GM23338 (cell line): Measurements from ENCODE around the gene TFPT. TPM values are rescaled to one million over a fixed set of nuclear protein-coding genes. Genes with fewer than 3 reads are reported as not detected.
A peak's percentile ranks its signal among the peaks of the same experiment; 100 is the strongest.

Experiments
- ATAC-seq: fragments of 200-7000 bp; cut with Tn5 transposase; 3 replicates; pipeline ENCODE4 v1.9.1; 2020
- DNase-seq: peaks from one replicate; pipeline ENCODE4 v3.0.0-alpha.2; 2015; ENCODE audit warnings: low spot score
- H2AFZ ChIP-seq: fragments of 200-600 bp; sonication (generic); 2 replicates; pipeline ENCODE4 v1.8.0; 2016; ENCODE audit warnings: antibody characterized with exemption, mild to moderate bottlenecking, moderate library complexity
- H3F3A ChIP-seq: fragments of 200-600 bp; sonication (generic); replicated peaks from 2 replicates; pipeline ENCODE4 v1.8.0; 2017; ENCODE audit warnings: antibody characterized with exemption, mixed run types, low read depth
- H3K27ac ChIP-seq: fragments of 200-600 bp; sonication (generic); 2 replicates; pipeline ENCODE4 v1.6.1; 2016; ENCODE audit warnings: low read depth
- H3K27me3 ChIP-seq: fragments of 200-600 bp; sonication (generic); 2 replicates; pipeline ENCODE4 v1.8.0; 2016; ENCODE audit warnings: mild to moderate bottlenecking, mixed run types, moderate library complexity; ENCODE audit not compliant: insufficient read depth
- H3K36me3 ChIP-seq: fragments of 200-600 bp; sonication (generic); 2 replicates; pipeline ENCODE4 v1.8.0; 2016; ENCODE audit warnings: mild to moderate bottlenecking; ENCODE audit not compliant: insufficient read depth
- H3K4me1 ChIP-seq: fragments of 200-600 bp; sonication (generic); 2 replicates; pipeline ENCODE4 v1.8.0; 2016; ENCODE audit warnings: mild to moderate bottlenecking, moderate library complexity; ENCODE audit not compliant: insufficient read depth
- H3K4me2 ChIP-seq: fragments of 200-600 bp; sonication (generic); 2 replicates; pipeline ENCODE4 v1.7.1; 2017; ENCODE audit warnings: mixed run types
- H3K4me3 ChIP-seq: fragments of 200-600 bp; sonication (generic); 2 replicates; pipeline ENCODE4 v1.6.1; 2016; ENCODE audit warnings: mixed run types
- H3K79me2 ChIP-seq: fragments of 200-600 bp; sonication (generic); replicated peaks from 2 replicates; pipeline ENCODE4 v1.8.0; 2017; ENCODE audit warnings: mild to moderate bottlenecking; ENCODE audit not compliant: insufficient read depth
- H3K9me2 ChIP-seq: fragments of 200-600 bp; sonication (generic); 2 replicates; pipeline ENCODE4 v1.8.0; 2017; ENCODE audit not compliant: insufficient read depth
- H4K20me1 ChIP-seq: fragments of 200-600 bp; sonication (generic); replicated peaks from 2 replicates; pipeline ENCODE4 v1.8.0; 2017; ENCODE audit warnings: mild to moderate bottlenecking; ENCODE audit not compliant: insufficient read depth
- H3K27ac Mint-ChIP-seq: 2 replicates; pipeline ENCODE4 v1.8.0; 2020; ENCODE audit warnings: inconsistent platforms, mild to moderate bottlenecking, moderate library complexity, mixed read lengths
- H3K27me3 Mint-ChIP-seq: 3 replicates; pipeline ENCODE4 v1.8.0; 2022; ENCODE audit warnings: low read depth, mild to moderate bottlenecking, moderate library complexity, mixed read lengths, inconsistent platforms; ENCODE audit not compliant: insufficient read depth, poor library complexity
- H3K36me3 Mint-ChIP-seq: 3 replicates; pipeline ENCODE4 v1.8.0; 2021; ENCODE audit warnings: low read depth, mild to moderate bottlenecking, inconsistent platforms, moderate library complexity, mixed read lengths
- H3K4me1 Mint-ChIP-seq: 3 replicates; pipeline ENCODE4 v1.8.0; 2020; ENCODE audit warnings: mild to moderate bottlenecking, inconsistent platforms, mixed read lengths
- H3K4me3 Mint-ChIP-seq: 3 replicates; pipeline ENCODE4 v1.8.0; 2021; ENCODE audit warnings: moderate library complexity, mild to moderate bottlenecking, inconsistent platforms, mixed read lengths
- H3K9me3 Mint-ChIP-seq: 3 replicates; pipeline ENCODE4 v1.8.0; 2020; ENCODE audit warnings: moderate library complexity, mild to moderate bottlenecking, inconsistent platforms, mixed read lengths
- CTCF ChIP-seq, 2 experiments: fragments of 200-600 bp in 1 of 2; sonication (generic) in 1 of 2; conservative IDR thresholded peaks; 2 replicates each; pipeline versions ENCODE4 v1.5.1 to v1.6.1; 2016 to 2017; ENCODE audit warnings: antibody characterized with exemption in 2 of 2, low read depth in 2 of 2, mild to moderate bottlenecking in 2 of 2, moderate library complexity in 1 of 2
- EZH2 ChIP-seq: fragments of 200-600 bp; sonication (generic); IDR thresholded peaks from one replicate; pipeline ENCODE4 v1.8.0; 2017; ENCODE audit warnings: antibody characterized with exemption, mild to moderate bottlenecking, low read depth; ENCODE audit not compliant: unreplicated experiment
- JUNB ChIP-seq: IDR thresholded peaks from one replicate; pipeline ENCODE4 v1.6.1; 2016; ENCODE audit warnings: antibody characterized with exemption; ENCODE audit not compliant: unreplicated experiment
- REST ChIP-seq: IDR thresholded peaks from one replicate; pipeline ENCODE4 v1.6.1; 2018; ENCODE audit warnings: antibody characterized with exemption; ENCODE audit not compliant: unreplicated experiment
- STAT1 ChIP-seq: IDR thresholded peaks from one replicate; pipeline ENCODE4 v1.6.1; 2016; ENCODE audit warnings: antibody characterized with exemption; ENCODE audit not compliant: unreplicated experiment
- polyA plus RNA-seq: library from polyadenylated mRNA; unstranded; fragments of >200 nt; fragmentation: Nextera tagmentation; extraction: Ambion mirVana; gene quantifications from 2 replicates; pipeline ENCODE4 v1.2.1, GENCODE V29; 2016
- total RNA-seq: library from RNA; depleted of rRNA; stranded (reverse); fragments of >200 nt; shearing (Covaris generic); gene quantifications from 2 replicates; pipeline ENCODE4 v1.2.3, GENCODE V29; 2014
- TF ChIP-seq, protein P1 (sequence below): IDR thresholded peaks from 2 replicates; pipeline ENCODE4 v1.6.1; 2016; ENCODE audit warnings: antibody characterized with exemption
- TF ChIP-seq, protein P2 (sequence below): fragments of 250-450 bp; sonication (Bioruptor Pico); IDR thresholded peaks from 2 replicates; pipeline ENCODE4 v1.5.0; 2020; ENCODE audit warnings: mild to moderate bottlenecking, moderate library complexity

Gene TFPT
- total and polyA plus RNA-seq, 2 experiments from 2014 or later: 12.0 to 18.3 TPM

DNA sequence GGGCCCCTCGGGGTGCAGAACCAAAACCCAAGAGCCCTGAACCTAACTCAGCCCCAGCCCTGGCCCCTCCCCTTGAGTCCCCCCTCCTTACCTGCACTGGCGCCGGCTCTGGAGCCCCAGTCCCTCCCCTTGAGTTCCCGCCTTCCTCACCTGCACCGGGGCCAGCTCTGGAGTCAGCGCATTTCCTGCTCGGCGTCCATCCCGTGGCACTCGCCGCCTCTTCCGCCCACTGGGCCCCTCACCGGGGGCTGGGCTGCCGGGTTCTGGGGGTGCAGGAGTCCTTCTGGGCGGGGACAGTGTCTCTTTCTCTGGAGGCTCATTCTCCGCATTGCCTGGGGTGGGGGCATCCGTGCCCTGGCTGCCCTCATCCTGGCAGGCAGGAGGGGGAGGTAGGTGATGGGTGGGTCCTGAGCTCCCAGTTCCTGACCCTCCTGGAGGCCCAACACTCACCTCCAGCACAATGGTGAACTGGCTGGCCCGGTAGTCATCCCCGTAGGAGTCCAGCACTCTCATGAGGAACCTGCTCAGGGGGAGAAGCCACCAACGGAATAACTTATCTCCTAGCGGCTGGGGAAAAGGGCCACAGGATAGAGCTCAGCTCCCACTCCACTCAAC is 7.5 kb downstream of the TFPT start:
- ATAC-seq (no peak; the same call in 2 of the 3 replicates), DNase-seq (peak; percentile 28)

More for the DNA sequence above, 7.5 kb downstream of the TFPT start:
- H3K9me3 Mint-ChIP-seq: no peaks in the 10 kb centered on the region; the same call in 2 of the 3 replicates
- Histone ChIP-seq H4K20me1 (peaks cover 19% of the 10 kb centered on the region), H3K4me2 (no peak overlapping the region), H3K27me3 (no peaks in the 10 kb centered on the region), H3K4me1 (peaks cover 5% of the 10 kb centered on the region; the same call in 1 of the 2 replicates), H3K4me3 (no peak overlapping the region), H3K36me3 (peaks cover 12% of the 10 kb centered on the region), H3F3A (peaks cover 3% of the 10 kb centered on the region; the same call in 1 of the 2 replicates), H3K27ac (no peak overlapping the region), H2AFZ (no peak overlapping the region), H3K9me2 (no peaks in the 10 kb centered on the region), H3K79me2 (peaks cover 22% of the 10 kb centered on the region)
- H3K4me1 Mint-ChIP-seq: peaks cover 4% of the 10 kb centered on the region; the same call in 1 of the 3 replicates
- peaks cover 57% of the 10 kb centered on the region for H3K36me3 Mint-ChIP-seq
- no peak overlapping the region for H3K27ac Mint-ChIP-seq
- TF ChIP-seq, protein P1, sequence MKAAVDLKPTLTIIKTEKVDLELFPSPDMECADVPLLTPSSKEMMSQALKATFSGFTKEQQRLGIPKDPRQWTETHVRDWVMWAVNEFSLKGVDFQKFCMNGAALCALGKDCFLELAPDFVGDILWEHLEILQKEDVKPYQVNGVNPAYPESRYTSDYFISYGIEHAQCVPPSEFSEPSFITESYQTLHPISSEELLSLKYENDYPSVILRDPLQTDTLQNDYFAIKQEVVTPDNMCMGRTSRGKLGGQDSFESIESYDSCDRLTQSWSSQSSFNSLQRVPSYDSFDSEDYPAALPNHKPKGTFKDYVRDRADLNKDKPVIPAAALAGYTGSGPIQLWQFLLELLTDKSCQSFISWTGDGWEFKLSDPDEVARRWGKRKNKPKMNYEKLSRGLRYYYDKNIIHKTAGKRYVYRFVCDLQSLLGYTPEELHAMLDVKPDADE: no peak
- TF ChIP-seq, protein P2, sequence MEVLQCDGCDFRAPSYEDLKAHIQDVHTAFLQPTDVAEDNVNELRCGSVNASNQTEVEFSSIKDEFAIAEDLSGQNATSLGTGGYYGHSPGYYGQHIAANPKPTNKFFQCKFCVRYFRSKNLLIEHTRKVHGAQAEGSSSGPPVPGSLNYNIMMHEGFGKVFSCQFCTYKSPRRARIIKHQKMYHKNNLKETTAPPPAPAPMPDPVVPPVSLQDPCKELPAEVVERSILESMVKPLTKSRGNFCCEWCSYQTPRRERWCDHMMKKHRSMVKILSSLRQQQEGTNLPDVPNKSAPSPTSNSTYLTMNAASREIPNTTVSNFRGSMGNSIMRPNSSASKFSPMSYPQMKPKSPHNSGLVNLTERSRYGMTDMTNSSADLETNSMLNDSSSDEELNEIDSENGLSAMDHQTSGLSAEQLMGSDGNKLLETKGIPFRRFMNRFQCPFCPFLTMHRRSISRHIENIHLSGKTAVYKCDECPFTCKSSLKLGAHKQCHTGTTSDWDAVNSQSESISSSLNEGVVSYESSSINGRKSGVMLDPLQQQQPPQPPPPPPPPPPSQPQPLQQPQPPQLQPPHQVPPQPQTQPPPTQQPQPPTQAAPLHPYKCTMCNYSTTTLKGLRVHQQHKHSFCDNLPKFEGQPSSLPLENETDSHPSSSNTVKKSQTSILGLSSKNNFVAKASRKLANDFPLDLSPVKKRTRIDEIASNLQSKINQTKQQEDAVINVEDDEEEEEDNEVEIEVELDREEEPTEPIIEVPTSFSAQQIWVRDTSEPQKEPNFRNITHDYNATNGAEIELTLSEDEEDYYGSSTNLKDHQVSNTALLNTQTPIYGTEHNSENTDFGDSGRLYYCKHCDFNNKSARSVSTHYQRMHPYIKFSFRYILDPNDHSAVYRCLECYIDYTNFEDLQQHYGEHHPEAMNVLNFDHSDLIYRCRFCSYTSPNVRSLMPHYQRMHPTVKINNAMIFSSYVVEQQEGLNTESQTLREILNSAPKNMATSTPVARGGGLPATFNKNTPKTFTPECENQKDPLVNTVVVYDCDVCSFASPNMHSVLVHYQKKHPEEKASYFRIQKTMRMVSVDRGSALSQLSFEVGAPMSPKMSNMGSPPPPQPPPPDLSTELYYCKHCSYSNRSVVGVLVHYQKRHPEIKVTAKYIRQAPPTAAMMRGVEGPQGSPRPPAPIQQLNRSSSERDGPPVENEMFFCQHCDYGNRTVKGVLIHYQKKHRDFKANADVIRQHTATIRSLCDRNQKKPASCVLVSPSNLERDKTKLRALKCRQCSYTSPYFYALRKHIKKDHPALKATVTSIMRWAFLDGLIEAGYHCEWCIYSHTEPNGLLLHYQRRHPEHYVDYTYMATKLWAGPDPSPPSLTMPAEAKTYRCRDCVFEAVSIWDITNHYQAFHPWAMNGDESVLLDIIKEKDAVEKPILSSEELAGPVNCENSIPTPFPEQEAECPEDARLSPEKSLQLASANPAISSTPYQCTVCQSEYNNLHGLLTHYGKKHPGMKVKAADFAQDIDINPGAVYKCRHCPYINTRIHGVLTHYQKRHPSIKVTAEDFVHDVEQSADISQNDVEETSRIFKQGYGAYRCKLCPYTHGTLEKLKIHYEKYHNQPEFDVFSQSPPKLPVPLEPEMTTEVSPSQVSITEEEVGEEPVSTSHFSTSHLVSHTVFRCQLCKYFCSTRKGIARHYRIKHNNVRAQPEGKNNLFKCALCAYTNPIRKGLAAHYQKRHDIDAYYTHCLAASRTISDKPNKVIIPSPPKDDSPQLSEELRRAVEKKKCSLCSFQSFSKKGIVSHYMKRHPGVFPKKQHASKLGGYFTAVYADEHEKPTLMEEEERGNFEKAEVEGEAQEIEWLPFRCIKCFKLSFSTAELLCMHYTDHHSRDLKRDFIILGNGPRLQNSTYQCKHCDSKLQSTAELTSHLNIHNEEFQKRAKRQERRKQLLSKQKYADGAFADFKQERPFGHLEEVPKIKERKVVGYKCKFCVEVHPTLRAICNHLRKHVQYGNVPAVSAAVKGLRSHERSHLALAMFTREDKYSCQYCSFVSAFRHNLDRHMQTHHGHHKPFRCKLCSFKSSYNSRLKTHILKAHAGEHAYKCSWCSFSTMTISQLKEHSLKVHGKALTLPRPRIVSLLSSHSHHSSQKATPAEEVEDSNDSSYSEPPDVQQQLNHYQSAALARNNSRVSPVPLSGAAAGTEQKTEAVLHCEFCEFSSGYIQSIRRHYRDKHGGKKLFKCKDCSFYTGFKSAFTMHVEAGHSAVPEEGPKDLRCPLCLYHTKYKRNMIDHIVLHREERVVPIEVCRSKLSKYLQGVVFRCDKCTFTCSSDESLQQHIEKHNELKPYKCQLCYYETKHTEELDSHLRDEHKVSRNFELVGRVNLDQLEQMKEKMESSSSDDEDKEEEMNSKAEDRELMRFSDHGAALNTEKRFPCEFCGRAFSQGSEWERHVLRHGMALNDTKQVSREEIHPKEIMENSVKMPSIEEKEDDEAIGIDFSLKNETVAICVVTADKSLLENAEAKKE (CRISPR knock-in tag): no peak
- TF ChIP-seq CTCF (conservative IDR thresholded peaks at IDR 0.05; ENCODE audit: low read depth in 2 of 2) (no peak), EZH2 (no peak), JUNB (no peak), REST (no peak), STAT1 (no peak)
- H3K27me3 Mint-ChIP-seq: peaks cover 17% of the 10 kb centered on the region
- H3K4me3 Mint-ChIP-seq: no peak overlapping the region; the same call in 2 of the 3 replicates
